HepG2 (cell line): ENCODE data around the gene GPATCH4. TPM values are rescaled to one million over a fixed set of nuclear protein-coding genes. Genes with fewer than 3 reads are reported as not detected.

Experiments used
- ARID2 ChIP-seq: sonication (generic); formaldehyde crosslinking; IDR thresholded peaks from 2 replicates; pipeline ENCODE4 v1.8.1; 2022; ENCODE audit warnings: mild to moderate bottlenecking, missing genetic modification reagents, borderline replicate concordance
- BCL6 ChIP-seq: IDR thresholded peaks from 2 replicates; pipeline ENCODE4 v1.6.1; 2016; ENCODE audit warnings: missing genetic modification reagents, missing compliant biosample characterization
- BRD4 ChIP-seq: sonication (generic); formaldehyde crosslinking; IDR thresholded peaks from 2 replicates; pipeline ENCODE4 v1.4.0; 2020; ENCODE audit warnings: missing genetic modification reagents
- GLI4 ChIP-seq: sonication (generic); formaldehyde crosslinking; IDR thresholded peaks from 2 replicates; pipeline ENCODE4 v1.5.1; 2020; ENCODE audit warnings: missing genetic modification reagents, mild to moderate bottlenecking, moderate library complexity, borderline replicate concordance
- KLF6 ChIP-seq: IDR thresholded peaks from 2 replicates; pipeline ENCODE4 v1.8.0; 2016; ENCODE audit warnings: missing biosample characterization, missing genetic modification reagents
- MEIS2 ChIP-seq: sonication (generic); formaldehyde crosslinking; IDR thresholded peaks from 2 replicates; pipeline ENCODE4 v1.9.0; 2021; ENCODE audit warnings: mild to moderate bottlenecking, missing genetic modification reagents
- NRL ChIP-seq: sonication (generic); formaldehyde crosslinking; IDR thresholded peaks from 2 replicates; pipeline ENCODE4 v1.5.0; 2020; ENCODE audit warnings: missing genetic modification reagents, mild to moderate bottlenecking, moderate library complexity, borderline replicate concordance
- RARA ChIP-seq: IDR thresholded peaks from 2 replicates; pipeline ENCODE4 v1.6.1; 2016; ENCODE audit warnings: missing genetic modification reagents, missing compliant biosample characterization
- SRY ChIP-seq: sonication (generic); formaldehyde crosslinking; IDR thresholded peaks from 2 replicates; pipeline ENCODE4 v1.8.0; 2022; ENCODE audit warnings: mild to moderate bottlenecking, missing genetic modification reagents
- U2AF2 ChIP-seq: fragments of 200-400 bp; formaldehyde crosslinking; IDR thresholded peaks from 2 replicates; pipeline ENCODE4 v1.6.1; 2017; ENCODE audit warnings: low read depth, mild to moderate bottlenecking, low read length
- ZNF3 ChIP-seq: IDR thresholded peaks from 2 replicates; pipeline ENCODE4 v1.7.0; 2017; ENCODE audit warnings: inconsistent platforms
- ZNF569 ChIP-seq: sonication (generic); formaldehyde crosslinking; IDR thresholded peaks from 2 replicates; pipeline ENCODE4 v1.5.0; 2020; ENCODE audit warnings: mild to moderate bottlenecking, missing genetic modification reagents, moderate library complexity, borderline replicate concordance
- ZNF777 ChIP-seq: sonication (generic); formaldehyde crosslinking; IDR thresholded peaks from 2 replicates; pipeline ENCODE4 v1.4.0; 2020; ENCODE audit warnings: missing genetic modification reagents
- polyA plus RNA-seq, 8 experiments: library from polyadenylated mRNA; depleted of rRNA in 3 of 8; stranded (reverse) in 7 of 8; unstranded in 1 of 8; fragments of >200 nt; fragmentation: Illumina TruSeq in 4 of 8; extraction: Trizol in 4 of 8; gene quantifications; 2 replicates each; pipeline versions ENCODE4 v1.2.1 to v1.2.3, GENCODE V29; 2011 to 2016; ENCODE audit warnings: low read depth in 4 of 8, missing spikeins in 1 of 8, mixed read lengths in 1 of 8; ENCODE audit not compliant: insufficient read depth in 1 of 8
- total RNA-seq, 5 experiments: library from RNA; depleted of rRNA; stranded (reverse); fragments of >200 nt; fragmentation: Illumina TruSeq; extraction: Trizol; gene quantifications; 2 replicates each; pipeline ENCODE4 v1.2.3, GENCODE V29; 2016; ENCODE audit warnings: low read depth in 1 of 5
- TF ChIP-seq, protein P1 (sequence below): sonication (generic); formaldehyde crosslinking; IDR thresholded peaks from 2 replicates; pipeline ENCODE4 v1.4.0; 2020; ENCODE audit warnings: missing genetic modification reagents
- TF ChIP-seq, protein P2 (sequence below): sonication (generic); formaldehyde crosslinking; IDR thresholded peaks from 2 replicates; pipeline ENCODE4 v1.4.0; 2020; ENCODE audit warnings: missing genetic modification reagents
- TF ChIP-seq, protein P3 (sequence below): IDR thresholded peaks from 2 replicates; pipeline ENCODE4 v1.6.1; 2016; ENCODE audit warnings: mild to moderate bottlenecking
- TF ChIP-seq, protein P4 (sequence below): IDR thresholded peaks from 2 replicates; pipeline ENCODE4 v1.4.0; 2020; ENCODE audit warnings: mild to moderate bottlenecking, missing genetic modification reagents
- TF ChIP-seq, protein P5 (sequence below): sonication (generic); formaldehyde crosslinking; IDR thresholded peaks from 2 replicates; pipeline ENCODE4 v1.4.0; 2020; ENCODE audit warnings: missing genetic modification reagents

Gene GPATCH4
- total and polyA plus RNA-seq, 2 of the 13 experiments (the other 11 are each of a cell fraction or from before 2014, with no cell fraction given), result 19.2 to 37.9 TPM

DNA sequence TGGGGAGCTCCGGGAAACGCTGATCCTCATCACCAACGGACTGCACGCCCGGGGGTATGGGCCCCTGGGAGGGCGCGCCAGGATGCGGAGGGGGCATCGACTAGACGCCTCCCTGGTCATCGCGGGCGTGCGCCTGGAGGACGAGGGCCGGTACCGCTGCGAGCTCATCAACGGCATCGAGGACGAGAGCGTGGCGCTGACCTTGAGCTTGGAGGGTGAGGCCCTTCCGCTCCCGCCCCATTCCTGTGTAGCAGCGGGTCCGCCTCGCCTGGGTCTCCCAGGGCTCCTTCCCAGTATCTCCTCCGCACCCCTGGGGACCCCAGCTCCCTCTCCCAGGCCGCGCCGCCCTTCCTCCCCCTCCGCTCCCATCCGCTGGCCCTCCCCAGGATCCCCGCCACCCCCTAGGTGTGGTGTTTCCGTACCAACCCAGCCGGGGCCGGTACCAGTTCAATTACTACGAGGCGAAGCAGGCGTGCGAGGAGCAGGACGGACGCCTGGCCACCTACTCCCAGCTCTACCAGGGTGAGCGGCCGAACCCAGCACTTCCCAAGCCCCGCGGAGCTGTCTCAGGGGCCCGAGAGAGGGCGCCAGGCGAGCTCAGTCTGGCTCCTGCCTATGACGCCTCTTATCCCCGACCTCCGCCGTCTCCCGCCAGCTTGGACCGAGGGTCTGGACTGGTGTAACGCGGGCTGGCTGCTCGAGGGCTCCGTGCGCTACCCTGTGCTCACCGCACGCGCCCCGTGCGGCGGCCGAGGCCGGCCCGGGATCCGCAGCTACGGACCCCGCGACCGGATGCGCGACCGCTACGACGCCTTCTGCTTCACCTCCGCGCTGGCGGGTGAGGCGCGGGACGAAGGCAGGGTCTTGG is 22.9 kb upstream of the GPATCH4 start (continued):
- TF ChIP-seq ZNF777 (CRISPR knock-in tag), result peak; percentile 83
- no peak for TF ChIP-seq ZNF3 (CRISPR knock-in tag)
- no peak for TF ChIP-seq NRL (CRISPR knock-in tag)
- TF ChIP-seq, protein P1, sequence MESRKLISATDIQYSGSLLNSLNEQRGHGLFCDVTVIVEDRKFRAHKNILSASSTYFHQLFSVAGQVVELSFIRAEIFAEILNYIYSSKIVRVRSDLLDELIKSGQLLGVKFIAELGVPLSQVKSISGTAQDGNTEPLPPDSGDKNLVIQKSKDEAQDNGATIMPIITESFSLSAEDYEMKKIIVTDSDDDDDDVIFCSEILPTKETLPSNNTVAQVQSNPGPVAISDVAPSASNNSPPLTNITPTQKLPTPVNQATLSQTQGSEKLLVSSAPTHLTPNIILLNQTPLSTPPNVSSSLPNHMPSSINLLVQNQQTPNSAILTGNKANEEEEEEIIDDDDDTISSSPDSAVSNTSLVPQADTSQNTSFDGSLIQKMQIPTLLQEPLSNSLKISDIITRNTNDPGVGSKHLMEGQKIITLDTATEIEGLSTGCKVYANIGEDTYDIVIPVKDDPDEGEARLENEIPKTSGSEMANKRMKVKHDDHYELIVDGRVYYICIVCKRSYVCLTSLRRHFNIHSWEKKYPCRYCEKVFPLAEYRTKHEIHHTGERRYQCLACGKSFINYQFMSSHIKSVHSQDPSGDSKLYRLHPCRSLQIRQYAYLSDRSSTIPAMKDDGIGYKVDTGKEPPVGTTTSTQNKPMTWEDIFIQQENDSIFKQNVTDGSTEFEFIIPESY (CRISPR knock-in tag), result peak; percentile 66
- no peak for TF ChIP-seq GLI4 (CRISPR knock-in tag)
- no peak for TF ChIP-seq U2AF2
- TF ChIP-seq BRD4, result 0 out of 2 replicates have a peak, but pooled peaks have one; percentile 8
- TF ChIP-seq RARA, result 0 out of 2 replicates have a peak, but pooled peaks have one; percentile 19
- TF ChIP-seq, protein P2, sequence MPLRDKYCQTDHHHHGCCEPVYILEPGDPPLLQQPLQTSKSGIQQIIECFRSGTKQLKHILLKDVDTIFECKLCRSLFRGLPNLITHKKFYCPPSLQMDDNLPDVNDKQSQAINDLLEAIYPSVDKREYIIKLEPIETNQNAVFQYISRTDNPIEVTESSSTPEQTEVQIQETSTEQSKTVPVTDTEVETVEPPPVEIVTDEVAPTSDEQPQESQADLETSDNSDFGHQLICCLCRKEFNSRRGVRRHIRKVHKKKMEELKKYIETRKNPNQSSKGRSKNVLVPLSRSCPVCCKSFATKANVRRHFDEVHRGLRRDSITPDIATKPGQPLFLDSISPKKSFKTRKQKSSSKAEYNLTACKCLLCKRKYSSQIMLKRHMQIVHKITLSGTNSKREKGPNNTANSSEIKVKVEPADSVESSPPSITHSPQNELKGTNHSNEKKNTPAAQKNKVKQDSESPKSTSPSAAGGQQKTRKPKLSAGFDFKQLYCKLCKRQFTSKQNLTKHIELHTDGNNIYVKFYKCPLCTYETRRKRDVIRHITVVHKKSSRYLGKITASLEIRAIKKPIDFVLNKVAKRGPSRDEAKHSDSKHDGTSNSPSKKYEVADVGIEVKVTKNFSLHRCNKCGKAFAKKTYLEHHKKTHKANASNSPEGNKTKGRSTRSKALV (CRISPR knock-in tag), result peak; percentile 46; the same call in 1 of the 2 replicates
- TF ChIP-seq ZNF569, result no peak
- TF ChIP-seq KLF6, result 0 out of 2 replicates have a peak, but pooled peaks have one; percentile 12
- 0 out of 2 replicates have a peak, but pooled peaks have one; percentile 23 for TF ChIP-seq MEIS2 (CRISPR knock-in tag)
- no peak for TF ChIP-seq ARID2
- TF ChIP-seq, protein P3, sequence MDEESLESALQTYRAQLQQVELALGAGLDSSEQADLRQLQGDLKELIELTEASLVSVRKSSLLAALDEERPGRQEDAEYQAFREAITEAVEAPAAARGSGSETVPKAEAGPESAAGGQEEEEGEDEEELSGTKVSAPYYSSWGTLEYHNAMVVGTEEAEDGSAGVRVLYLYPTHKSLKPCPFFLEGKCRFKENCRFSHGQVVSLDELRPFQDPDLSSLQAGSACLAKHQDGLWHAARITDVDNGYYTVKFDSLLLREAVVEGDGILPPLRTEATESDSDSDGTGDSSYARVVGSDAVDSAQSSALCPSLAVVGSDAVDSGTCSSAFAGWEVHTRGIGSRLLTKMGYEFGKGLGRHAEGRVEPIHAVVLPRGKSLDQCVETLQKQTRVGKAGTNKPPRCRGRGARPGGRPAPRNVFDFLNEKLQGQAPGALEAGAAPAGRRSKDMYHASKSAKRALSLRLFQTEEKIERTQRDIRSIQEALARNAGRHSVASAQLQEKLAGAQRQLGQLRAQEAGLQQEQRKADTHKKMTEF, result no peak
- TF ChIP-seq SRY (CRISPR knock-in tag), result no peak
- peak; percentile 96 for TF ChIP-seq BCL6 (CRISPR knock-in tag)
- TF ChIP-seq, protein P4, sequence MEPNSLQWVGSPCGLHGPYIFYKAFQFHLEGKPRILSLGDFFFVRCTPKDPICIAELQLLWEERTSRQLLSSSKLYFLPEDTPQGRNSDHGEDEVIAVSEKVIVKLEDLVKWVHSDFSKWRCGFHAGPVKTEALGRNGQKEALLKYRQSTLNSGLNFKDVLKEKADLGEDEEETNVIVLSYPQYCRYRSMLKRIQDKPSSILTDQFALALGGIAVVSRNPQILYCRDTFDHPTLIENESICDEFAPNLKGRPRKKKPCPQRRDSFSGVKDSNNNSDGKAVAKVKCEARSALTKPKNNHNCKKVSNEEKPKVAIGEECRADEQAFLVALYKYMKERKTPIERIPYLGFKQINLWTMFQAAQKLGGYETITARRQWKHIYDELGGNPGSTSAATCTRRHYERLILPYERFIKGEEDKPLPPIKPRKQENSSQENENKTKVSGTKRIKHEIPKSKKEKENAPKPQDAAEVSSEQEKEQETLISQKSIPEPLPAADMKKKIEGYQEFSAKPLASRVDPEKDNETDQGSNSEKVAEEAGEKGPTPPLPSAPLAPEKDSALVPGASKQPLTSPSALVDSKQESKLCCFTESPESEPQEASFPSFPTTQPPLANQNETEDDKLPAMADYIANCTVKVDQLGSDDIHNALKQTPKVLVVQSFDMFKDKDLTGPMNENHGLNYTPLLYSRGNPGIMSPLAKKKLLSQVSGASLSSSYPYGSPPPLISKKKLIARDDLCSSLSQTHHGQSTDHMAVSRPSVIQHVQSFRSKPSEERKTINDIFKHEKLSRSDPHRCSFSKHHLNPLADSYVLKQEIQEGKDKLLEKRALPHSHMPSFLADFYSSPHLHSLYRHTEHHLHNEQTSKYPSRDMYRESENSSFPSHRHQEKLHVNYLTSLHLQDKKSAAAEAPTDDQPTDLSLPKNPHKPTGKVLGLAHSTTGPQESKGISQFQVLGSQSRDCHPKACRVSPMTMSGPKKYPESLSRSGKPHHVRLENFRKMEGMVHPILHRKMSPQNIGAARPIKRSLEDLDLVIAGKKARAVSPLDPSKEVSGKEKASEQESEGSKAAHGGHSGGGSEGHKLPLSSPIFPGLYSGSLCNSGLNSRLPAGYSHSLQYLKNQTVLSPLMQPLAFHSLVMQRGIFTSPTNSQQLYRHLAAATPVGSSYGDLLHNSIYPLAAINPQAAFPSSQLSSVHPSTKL (CRISPR knock-in tag), result peak; percentile 26; the same call in 1 of the 2 replicates
- TF ChIP-seq, protein P5, sequence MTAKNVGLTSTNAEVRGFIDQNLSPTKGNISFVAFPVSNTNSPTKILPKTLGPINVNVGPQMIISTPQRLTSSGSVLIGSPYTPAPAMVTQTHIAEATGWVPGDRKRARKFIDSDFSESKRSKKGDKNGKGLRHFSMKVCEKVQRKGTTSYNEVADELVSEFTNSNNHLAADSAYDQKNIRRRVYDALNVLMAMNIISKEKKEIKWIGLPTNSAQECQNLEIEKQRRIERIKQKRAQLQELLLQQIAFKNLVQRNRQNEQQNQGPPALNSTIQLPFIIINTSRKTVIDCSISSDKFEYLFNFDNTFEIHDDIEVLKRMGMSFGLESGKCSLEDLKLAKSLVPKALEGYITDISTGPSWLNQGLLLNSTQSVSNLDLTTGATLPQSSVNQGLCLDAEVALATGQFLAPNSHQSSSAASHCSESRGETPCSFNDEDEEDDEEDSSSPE, result peak; percentile 35; the same call in 1 of the 2 replicates
